Vagina (tissue), 2 donors: ENCODE measurements around the gene DAND5. TPM values are rescaled to one million over a fixed set of nuclear protein-coding genes. Genes with fewer than 3 reads are reported as not detected.

Experiments used
- DNase-seq, 2 donors: peaks; one replicate each; pipeline ENCODE4 v3.0.0-alpha.2; 2017; ENCODE audit errors: extremely low spot score in 2 of 2
- H3K27ac ChIP-seq: fragments of 200-600 bp; sonication (generic); one replicate; pipeline ENCODE4 v1.5.1; 2019
- H3K27me3 ChIP-seq: fragments of 200-600 bp; sonication (generic); one replicate; pipeline ENCODE4 v1.5.1; 2019
- H3K36me3 ChIP-seq, 2 donors: fragments of 200-600 bp; sonication (generic); one replicate each; pipeline ENCODE4 v1.5.1; 2017 to 2019
- H3K4me1 ChIP-seq: fragments of 200-600 bp; sonication (generic); one replicate; pipeline ENCODE4 v1.5.1; 2019
- H3K4me3 ChIP-seq, 2 donors: fragments of 200-600 bp; sonication (generic); 1 replicate in 1 of 2; 2 replicates in 1 of 2; pipeline ENCODE4 v1.5.1; 2016 to 2019
- H3K9me3 ChIP-seq: fragments of 200-600 bp; sonication (generic); one replicate; pipeline ENCODE4 v1.5.1; 2019
- CTCF ChIP-seq, 3 experiments: fragments of 450-650 bp in 2 of 3; fragments of 200-600 bp in 1 of 3; sonication (generic) in 1 of 3; IDR thresholded peaks; one replicate each; pipeline ENCODE4 v1.5.1; 2017 to 2019; ENCODE audit warnings: antibody characterized with exemption in 3 of 3, mild to moderate bottlenecking in 2 of 3, moderate library complexity in 2 of 3
- POLR2A ChIP-seq, 2 donors: fragments of 450-650 bp; IDR thresholded peaks; one replicate each; pipeline ENCODE4 v1.6.1; 2017; ENCODE audit warnings: antibody characterized with exemption in 2 of 2, mild to moderate bottlenecking in 2 of 2, moderate library complexity in 2 of 2
- POLR2AphosphoS5 ChIP-seq, 2 donors: sonication (generic); formaldehyde crosslinking; IDR thresholded peaks; one replicate each; pipeline ENCODE4 v1.9.0; 2017; ENCODE audit warnings: antibody characterized with exemption in 2 of 2, mild to moderate bottlenecking in 2 of 2, low read depth in 1 of 2; ENCODE audit not compliant: insufficient read depth in 1 of 2
- intact Hi-C: fragments of 100-400 bp; cut with DNase I; formaldehyde crosslinking; loops from one replicate; pipeline ENCODE4 v1.15.1; 2023
- total RNA-seq: library from RNA; depleted of rRNA; stranded (reverse); fragments of >200 nt; gene quantifications from one replicate; pipeline ENCODE4 v1.2.3, GENCODE V29; 2016

Gene DAND5
- total RNA-seq, 1 donor from 2014 or later = not detected

- Histone ChIP-seq H3K27me3 (no peaks in the 10 kb centered on the region), H3K9me3 (no peaks in the 10 kb centered on the region), H3K4me3 (no peak overlapping the region), H3K27ac (no peak overlapping the region), H3K4me1 (peaks cover 21% of the 10 kb centered on the region), H3K36me3 (no peaks in the 10 kb centered on the region)
- no peak for DNase-seq
- TF ChIP-seq CTCF (IDR thresholded peaks at IDR 0.05) = no peak
- no peak for TF ChIP-seq POLR2AphosphoS5 (IDR thresholded peaks at IDR 0.05; ENCODE audit: insufficient read depth in 1 of 2, low read depth in 1 of 2)
- TF ChIP-seq POLR2A (IDR thresholded peaks at IDR 0.05) = no peak
- intact Hi-C loops = loop anchor here (5.0 kb wide), 2 partner anchors 80 to 110 kb away; no protein-coding TSS in a partner anchor
Observed at GRCh38 chr19:12982648-12983047, 13.3 kb downstream of the DAND5 start.

- Histone ChIP-seq H3K27ac (no peak overlapping the region), H3K4me1 (peaks cover 21% of the 10 kb centered on the region), H3K36me3 (no peaks in the 10 kb centered on the region), H3K4me3 (peak overlapping the region; percentile 26 to 31), H3K27me3 (no peaks in the 10 kb centered on the region), H3K9me3 (no peaks in the 10 kb centered on the region)
- intact Hi-C loops = loop anchor here (5.0 kb wide), 2 partner anchors 79 to 109 kb away; no protein-coding TSS in a partner anchor
- DNase-seq = no peak
- TF ChIP-seq POLR2A (IDR thresholded peaks at IDR 0.05) = no peak
- TF ChIP-seq POLR2AphosphoS5 (IDR thresholded peaks at IDR 0.05; ENCODE audit: insufficient read depth in 1 of 2, low read depth in 1 of 2) = no peak
- TF ChIP-seq CTCF (IDR thresholded peaks at IDR 0.05) = no peak
Observed at GRCh38 chr19:12983091-12983490, 13.7 kb downstream of the DAND5 start.

- Histone ChIP-seq H3K27me3 (no peaks in the 10 kb centered on the region), H3K36me3 (no peaks in the 10 kb centered on the region), H3K4me1 (peaks cover 21% of the 10 kb centered on the region), H3K27ac (no peak overlapping the region), H3K4me3 (peak overlapping the region; percentile 26 to 31), H3K9me3 (no peaks in the 10 kb centered on the region)
- peak in 1 of 2 donors; percentile 89 for DNase-seq
- peak; percentile 94 to 99 (median 95) for TF ChIP-seq CTCF (IDR thresholded peaks at IDR 0.05)
- no peak for TF ChIP-seq POLR2A (IDR thresholded peaks at IDR 0.05)
- peak in 1 of 2 donors; percentile 39 for TF ChIP-seq POLR2AphosphoS5 (IDR thresholded peaks at IDR 0.05; ENCODE audit: insufficient read depth in 1 of 2, low read depth in 1 of 2)
- intact Hi-C loops = loop anchor here (5.0 kb wide), 2 partner anchors 79 to 109 kb away; no protein-coding TSS in a partner anchor
Observed at GRCh38 chr19:12983542-12984142, 14.3 kb downstream of the DAND5 start.

GRCh38 chr19:12984143-12984627 lies 14.8 kb downstream of the DAND5 start:
- intact Hi-C loops = loop anchor here (5.0 kb wide), 2 partner anchors 78 to 108 kb away; no protein-coding TSS in a partner anchor
- TF ChIP-seq POLR2AphosphoS5 (IDR thresholded peaks at IDR 0.05; ENCODE audit: insufficient read depth in 1 of 2, low read depth in 1 of 2) (no peak), POLR2A (IDR thresholded peaks at IDR 0.05) (no peak), CTCF (IDR thresholded peaks at IDR 0.05) (no peak)
- H3K27me3 ChIP-seq = no peaks in the 10 kb centered on the region
- H3K36me3 ChIP-seq = no peaks in the 10 kb centered on the region
- H3K27ac ChIP-seq = peak overlapping the region; percentile 20
- no peaks in the 10 kb centered on the region for H3K9me3 ChIP-seq
- H3K4me3 ChIP-seq = no peak overlapping the region
- peak in 1 of 2 donors; percentile 86 for DNase-seq
- peaks cover 21% of the 10 kb centered on the region for H3K4me1 ChIP-seq

GRCh38 chr19:12984683-12985048 lies 15.3 kb downstream of the DAND5 start:
- no peak overlapping the region for H3K4me3 ChIP-seq
- no peaks in the 10 kb centered on the region for H3K27me3 ChIP-seq
- H3K36me3 ChIP-seq = no peaks in the 10 kb centered on the region
- peak overlapping the region; percentile 20 for H3K27ac ChIP-seq
- intact Hi-C loops = loop anchor here (5.0 kb wide), 2 partner anchors 78 to 108 kb away; no protein-coding TSS in a partner anchor
- no peak for TF ChIP-seq POLR2AphosphoS5 (IDR thresholded peaks at IDR 0.05; ENCODE audit: insufficient read depth in 1 of 2, low read depth in 1 of 2)
- no peak for TF ChIP-seq CTCF (IDR thresholded peaks at IDR 0.05)
- TF ChIP-seq POLR2A (IDR thresholded peaks at IDR 0.05) = no peak
- peak in 1 of 2 donors; percentile 84 for DNase-seq
- H3K9me3 ChIP-seq = no peaks in the 10 kb centered on the region
- peaks cover 21% of the 10 kb centered on the region for H3K4me1 ChIP-seq
